Endothelial cell of umbilical vein (primary cell): Measurements from ENCODE around the gene TEKT5. TPM values are rescaled to one million over a fixed set of nuclear protein-coding genes. Genes with fewer than 3 reads are reported as not detected.

Experiments used
- BruUV-seq: library from RNA; stranded (reverse); fragments of 400-500 nt; replicated peaks from 2 replicates; lab custom pipeline; 2021; lab: Mats Ljungman, UMichigan
- CTCF ChIA-PET: fragments of 300-600, 350-600 bp; sonication (Branson Sonifier 250); formaldehyde crosslinking; loops from one replicate; lab custom pipeline; 2021; ENCODE audit warnings: antibody characterized with exemption, inconsistent platforms; lab: Charles Lee
- POLR2A ChIA-PET: fragments of 300-600, 350-600 bp; sonication (Branson Sonifier 250); formaldehyde crosslinking; loops from one replicate; lab custom pipeline; 2021; ENCODE audit warnings: antibody characterized with exemption, inconsistent platforms; lab: Charles Lee
- DNase-seq: peaks from one replicate; pipeline ENCODE4 v3.0.0-alpha.2; 2011; ENCODE audit warnings: low read depth, low spot score
- FAIRE-seq: peaks from 2 replicates; lab custom pipeline; 2011; peaks lifted over from hg19 to GRCh38; lab: Jason Lieb, UNC
- H2AFZ ChIP-seq: 2 replicates; pipeline ENCODE4 v1.6.0; 2012; ENCODE audit warnings: low read depth, low read length, control low read depth, inconsistent platforms
- H3K27ac ChIP-seq: 2 replicates; pipeline ENCODE4 v1.5.1; 2011; ENCODE audit warnings: low read depth, mild to moderate bottlenecking, control low read depth, low read length, moderate library complexity; ENCODE audit not compliant: insufficient read depth
- H3K27me3 ChIP-seq, 2 experiments: 2 replicates each; pipeline versions ENCODE4 v1.6.0 to v1.6.1; 2011; ENCODE audit warnings: low read length in 2 of 2, mixed read lengths in 1 of 2; ENCODE audit not compliant: control insufficient read depth in 2 of 2, insufficient read depth in 2 of 2
- H3K36me3 ChIP-seq, 2 experiments: 2 replicates in 1 of 2; 3 replicates in 1 of 2; pipeline ENCODE4 v1.5.1; 2011; ENCODE audit warnings: low read length in 2 of 2, mild to moderate bottlenecking in 1 of 2, moderate library complexity in 1 of 2; ENCODE audit not compliant: control insufficient read depth in 2 of 2, insufficient read depth in 2 of 2; ENCODE audit errors: extremely low read depth in 1 of 2
- H3K4me1 ChIP-seq: 3 replicates; pipeline ENCODE4 v1.5.1; 2011; ENCODE audit warnings: mild to moderate bottlenecking, low read length; ENCODE audit not compliant: control insufficient read depth, insufficient read depth; ENCODE audit errors: extremely low read depth
- H3K4me2 ChIP-seq: 2 replicates; pipeline ENCODE4 v1.6.1; 2011; ENCODE audit warnings: low read length, control low read depth, mixed read lengths; ENCODE audit not compliant: insufficient read depth
- H3K4me3 ChIP-seq, 3 experiments: fragments of 200-600 bp in 1 of 3; sonication (generic), shearing (Covaris generic) in 1 of 3; replicated peaks in 1 of 3; 2 replicates each; pipeline ENCODE4 v1.5.1; 2011 to 2016; ENCODE audit warnings: control low read depth in 3 of 3, low read length in 3 of 3, mild to moderate bottlenecking in 2 of 3, inconsistent platforms in 1 of 3, low read depth in 1 of 3, moderate library complexity in 1 of 3; ENCODE audit not compliant: insufficient read depth in 1 of 3
- H3K79me2 ChIP-seq: 2 replicates; pipeline ENCODE4 v1.6.0; 2012; ENCODE audit warnings: low read length, inconsistent platforms; ENCODE audit not compliant: control insufficient read depth, insufficient read depth
- H3K9ac ChIP-seq: replicated peaks from 2 replicates; pipeline ENCODE3; 2011; ENCODE audit warnings: low read length, control low read depth; ENCODE audit not compliant: insufficient read depth; ENCODE audit errors: extremely low read depth
- H3K9me1 ChIP-seq: replicated peaks from 3 replicates; pipeline ENCODE4 v1.6.0; 2011; ENCODE audit warnings: mild to moderate bottlenecking, low read length; ENCODE audit not compliant: control insufficient read depth, insufficient read depth; ENCODE audit errors: extremely low read depth
- H3K9me3 ChIP-seq: replicated peaks from 2 replicates; pipeline ENCODE4 v1.5.1; 2012; ENCODE audit warnings: low read length, inconsistent platforms; ENCODE audit not compliant: control insufficient read depth, insufficient read depth
- H4K20me1 ChIP-seq: replicated peaks from 2 replicates; pipeline ENCODE3; 2011; ENCODE audit warnings: mild to moderate bottlenecking, low read length; ENCODE audit not compliant: control insufficient read depth, insufficient read depth; ENCODE audit errors: extremely low read depth
- CTCF ChIP-seq, 2 donors: IDR thresholded peaks; 1 replicate in 1 of 2; 2 replicates in 1 of 2; pipeline ENCODE4 v1.5.1; 2011; ENCODE audit warnings: low read length in 2 of 2, mild to moderate bottlenecking in 2 of 2, moderate library complexity in 2 of 2, control low read depth in 1 of 2, inconsistent platforms in 1 of 2, low read depth in 1 of 2; ENCODE audit not compliant: insufficient read depth in 1 of 2; ENCODE audit errors: extremely low read depth in 1 of 2
- EZH2 ChIP-seq: IDR thresholded peaks from 2 replicates; pipeline ENCODE4 v1.6.1; 2012; ENCODE audit warnings: borderline replicate concordance, low read depth, mild to moderate bottlenecking, moderate library complexity, low read length, inconsistent platforms; ENCODE audit not compliant: severe bottlenecking
- FOS ChIP-seq: IDR thresholded peaks from 2 replicates; pipeline ENCODE4 v1.6.1; 2011; ENCODE audit warnings: mild to moderate bottlenecking, low read length, moderate library complexity, borderline replicate concordance; ENCODE audit not compliant: insufficient read depth
- GATA2 ChIP-seq: IDR thresholded peaks from 2 replicates; pipeline ENCODE4 v1.7.0; 2011; ENCODE audit warnings: low read depth, mild to moderate bottlenecking, moderate library complexity, mixed read lengths, low read length; ENCODE audit not compliant: insufficient read length, insufficient read depth
- JUN ChIP-seq: IDR thresholded peaks from 2 replicates; pipeline ENCODE4 v1.6.1; 2011; ENCODE audit warnings: borderline replicate concordance, low read depth; ENCODE audit not compliant: insufficient read length, insufficient read depth
- MAX ChIP-seq: IDR thresholded peaks from 2 replicates; pipeline ENCODE4 v1.6.1; 2011; ENCODE audit not compliant: insufficient read depth, insufficient read length
- MYC ChIP-seq: IDR thresholded peaks from one replicate; pipeline ENCODE4 v1.6.1; 2011; ENCODE audit warnings: mild to moderate bottlenecking, low read depth, low read length
- POLR2A ChIP-seq: IDR thresholded peaks from 2 replicates; pipeline ENCODE4 v1.6.1; 2012; ENCODE audit warnings: low read depth, mild to moderate bottlenecking, control low read depth, low read length
- POLR2AphosphoS5 ChIP-seq: IDR thresholded peaks from 2 replicates; pipeline ENCODE4 v1.6.1; 2012; ENCODE audit warnings: low read depth, mild to moderate bottlenecking, control low read depth, low read length, moderate library complexity; ENCODE audit not compliant: insufficient read depth
- dilution Hi-C: fragments of 300-500 bp; cut with MboI; formaldehyde crosslinking; loops from one replicate; pipeline ENCODE4 v1.15.0; 2019; ENCODE audit warnings: low sequenced_read_pairs; ENCODE audit not compliant: extremely low pct_ligation_motif_present
- intact Hi-C: fragments of 100-400 bp; cut with micrococcal nuclease; formaldehyde crosslinking; loops from one replicate; pipeline ENCODE4 v1.10.0; 2022
- polyA plus RNA-seq, 4 experiments: library from polyadenylated mRNA; depleted of rRNA in 3 of 4; stranded (reverse) in 3 of 4; unstranded in 1 of 4; fragments of >200 nt; gene quantifications; 2 replicates each; pipeline versions ENCODE4 v1.2.1 to v1.2.3, GENCODE V29; 2011 to 2012; ENCODE audit warnings: missing spikeins in 1 of 4
- total RNA-seq: library from RNA; stranded (reverse); gene quantifications from 2 replicates; pipeline ENCODE4 v1.2.3, GENCODE V29; 2021

TEKT5 gene
- total and polyA plus RNA-seq, 2 donors (not counting 3 experiments of a cell fraction or from before 2014, with no cell fraction given) = not detected

- POLR2A ChIA-PET = no interaction called here
- H2AFZ ChIP-seq = no peak overlapping the region
- no peak for FAIRE-seq
- no peaks in the 10 kb centered on the region for H3K9me1 ChIP-seq
- H3K27ac ChIP-seq = no peak overlapping the region
- peaks cover under 1% of the 10 kb centered on the region for H3K4me1 ChIP-seq
- DNase-seq = no peak
- H3K4me3 ChIP-seq = no peak overlapping the region
- no peak overlapping the region for H3K9ac ChIP-seq
- CTCF ChIA-PET = no interaction called here
- no peak overlapping the region for H3K4me2 ChIP-seq
- H3K79me2 ChIP-seq = no peaks in the 10 kb centered on the region
- intact Hi-C loops (no loop called here), dilution Hi-C loops (no loop called here)
- peaks cover 6 to 12% of the 10 kb centered on the region in 2 experiments for H3K27me3 ChIP-seq
- TF ChIP-seq CTCF (IDR thresholded peaks at IDR 0.05; ENCODE audit: extremely low read depth in 1 of 2, insufficient read depth in 1 of 2, low read depth in 1 of 2, low read length in 2 of 2) = no peak
- TF ChIP-seq EZH2 = no peak
- no peak for TF ChIP-seq POLR2AphosphoS5
- TF ChIP-seq FOS = no peak
- TF ChIP-seq MYC = no peak
- TF ChIP-seq GATA2 = no peak
- no peak for TF ChIP-seq MAX
- TF ChIP-seq POLR2A = no peak
- no peak for TF ChIP-seq JUN
- BruUV-seq = no TSS peak
- H4K20me1 ChIP-seq = no peaks in the 10 kb centered on the region
- no peaks in the 10 kb centered on the region for H3K36me3 ChIP-seq
- H3K9me3 ChIP-seq = no peaks in the 10 kb centered on the region
These were observed 111.5 kb downstream of the TEKT5 start for GRCh38 chr16:10583269-10583668.
